NAMALWA (cell line): Measurements from ENCODE around the gene PLCB4.
"Not testable (repeated sequence)": the region's sequence is repeated elsewhere in the genome, so short reads cannot be mapped to it uniquely, and the experiment has no call there.

Experiments
- DNase-seq: peaks from one replicate; pipeline ENCODE4 v3.0.0-alpha.2; 2015; ENCODE audit warnings: low spot score

PLCB4 gene

DNA sequence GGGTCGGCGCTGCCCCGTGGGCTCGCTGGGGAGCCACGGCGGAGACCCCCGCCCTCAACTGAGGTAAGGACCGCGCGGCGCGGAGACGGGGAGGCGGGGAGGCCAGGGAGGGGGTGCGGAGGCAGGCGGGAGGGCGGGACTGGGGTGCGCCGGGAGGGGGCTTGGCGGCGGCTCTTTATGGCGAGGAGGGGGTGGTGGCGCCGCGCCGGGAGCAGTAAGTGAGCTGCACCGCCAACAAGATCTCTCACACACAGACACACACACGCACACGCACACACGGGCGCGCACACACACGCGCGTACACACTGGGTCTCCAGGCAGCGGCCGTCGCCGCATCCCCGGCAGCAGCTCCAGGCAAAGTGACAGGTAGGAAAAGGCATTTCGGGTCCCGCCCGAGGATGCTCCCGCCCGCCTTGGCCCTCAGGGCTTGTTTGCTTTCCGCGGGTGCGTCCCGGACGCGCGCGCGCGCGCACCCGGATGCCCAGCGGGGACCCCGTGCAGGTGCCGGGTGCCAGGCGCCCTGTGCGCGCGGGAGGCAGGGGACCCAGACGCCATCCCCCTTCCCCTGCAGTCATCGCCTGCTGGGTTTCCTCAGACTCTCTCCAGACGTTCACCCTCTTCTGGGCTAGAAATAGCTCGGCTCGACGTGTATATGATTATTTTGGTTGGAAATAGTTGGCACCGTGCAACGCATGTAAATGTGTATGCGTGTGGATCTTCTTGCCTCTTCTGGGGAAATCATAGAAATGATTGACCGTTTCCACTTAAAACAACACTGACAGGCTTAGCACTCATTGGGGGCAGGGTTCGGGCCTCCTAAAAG, at the start of gene PLCB4:
Gene PLCB4, plus strand, starts transcription at position 247 of the 823 bp plus-strand sequence. CDS start 238,728 bp downstream, outside the sequence.
- DNase-seq = no peak

DNA sequence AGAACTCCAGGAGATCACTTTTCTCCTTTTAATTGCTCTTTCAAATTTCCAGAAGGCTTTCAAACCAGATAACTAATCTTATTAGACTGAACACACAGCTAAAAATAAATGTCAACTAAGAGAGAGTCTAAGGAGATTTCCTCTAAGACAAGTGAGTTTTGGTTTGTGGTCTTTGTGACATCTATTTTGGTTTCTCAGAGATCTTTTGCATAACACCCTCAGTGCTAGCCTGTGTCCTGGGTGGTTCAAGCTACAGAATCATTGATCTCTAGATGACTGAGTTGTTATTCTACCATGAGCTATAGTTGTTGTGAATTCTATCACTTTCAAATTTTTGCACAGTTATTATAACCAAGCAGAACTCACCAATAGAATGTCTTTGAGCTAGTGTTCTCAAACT, 49.1 kb upstream of the PLCB4 start:
- DNase-seq = no peak

DNA sequence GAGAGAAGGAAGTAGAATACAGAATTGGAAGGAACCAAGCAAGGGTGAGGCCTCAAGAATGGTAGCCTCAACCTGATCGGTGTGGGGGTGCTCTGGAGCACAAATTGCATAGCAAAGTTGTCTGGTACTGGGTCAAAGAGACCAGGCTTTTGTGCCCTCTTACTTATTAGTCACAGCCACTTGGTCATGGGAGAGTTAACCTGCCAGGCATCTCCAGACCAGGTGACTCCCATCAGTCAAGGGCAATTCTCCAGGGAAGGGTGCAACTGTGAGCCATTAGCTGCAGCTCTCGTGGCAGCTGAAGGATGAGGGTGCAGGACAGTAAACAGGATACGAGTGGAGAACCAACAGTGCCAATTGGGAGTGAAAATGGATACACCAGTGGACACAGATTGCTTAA, 47.7 kb upstream of the PLCB4 start:
- no peak for DNase-seq

DNA sequence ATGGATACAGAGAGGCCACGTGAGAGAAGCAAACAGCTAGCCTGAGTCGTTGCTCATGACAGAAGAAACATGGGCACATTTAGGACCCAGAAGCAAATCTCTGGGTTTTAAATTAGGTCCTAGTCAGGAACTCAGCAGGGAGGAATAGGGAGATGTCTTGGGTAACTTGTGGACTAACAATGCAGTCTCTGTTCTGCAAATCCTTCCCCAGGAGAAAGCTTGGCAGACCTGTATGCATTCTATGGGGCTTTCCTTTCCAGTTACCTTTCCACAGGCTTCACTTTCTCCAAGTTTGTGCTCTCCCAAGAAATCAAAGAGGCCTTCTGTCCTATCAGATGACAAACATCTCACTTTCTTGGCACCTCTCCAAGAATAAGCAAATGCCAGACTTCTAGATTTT, 47.2 kb upstream of the PLCB4 start:
- no peak for DNase-seq

DNA sequence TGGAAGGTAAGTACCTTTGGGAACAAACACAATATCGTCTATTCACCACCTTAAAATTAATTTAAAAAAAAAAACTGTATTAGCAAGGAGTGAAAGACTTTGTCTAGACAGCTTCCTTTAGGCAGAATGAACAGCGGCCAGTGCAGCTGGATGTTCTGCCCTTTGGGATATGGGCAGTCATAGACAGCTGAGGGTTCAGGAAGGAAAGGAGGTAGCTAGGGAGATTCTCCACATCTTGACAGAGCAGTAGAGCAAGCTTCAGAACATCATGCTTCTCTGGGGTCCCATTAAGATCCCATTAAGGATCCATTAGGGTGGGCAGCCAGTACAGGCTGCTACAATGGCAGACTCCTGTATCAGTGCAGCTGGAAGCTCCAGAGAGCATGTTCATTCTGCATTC, 46.5 kb upstream of the PLCB4 start:
- DNase-seq = no peak

DNA sequence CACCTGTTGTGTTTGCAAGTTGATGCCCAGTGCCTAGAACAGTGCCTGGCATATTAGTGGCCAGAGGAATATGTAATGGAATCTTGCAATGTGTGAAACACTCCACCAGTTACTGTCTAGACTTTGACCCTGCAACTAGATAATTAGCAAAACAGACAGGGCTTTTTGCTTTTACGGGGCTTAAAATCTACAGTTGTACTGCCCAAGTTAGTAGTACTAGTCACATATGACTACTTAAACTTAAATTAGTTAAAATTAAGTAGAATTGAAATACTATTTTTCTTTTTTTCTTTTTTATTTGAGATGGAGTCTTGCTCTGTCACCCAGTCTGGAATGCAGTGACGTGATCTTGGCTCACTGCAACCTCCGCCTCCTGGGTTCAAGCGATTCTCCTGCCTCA, 44.3 kb upstream of the PLCB4 start:
- DNase-seq = no peak

DNA sequence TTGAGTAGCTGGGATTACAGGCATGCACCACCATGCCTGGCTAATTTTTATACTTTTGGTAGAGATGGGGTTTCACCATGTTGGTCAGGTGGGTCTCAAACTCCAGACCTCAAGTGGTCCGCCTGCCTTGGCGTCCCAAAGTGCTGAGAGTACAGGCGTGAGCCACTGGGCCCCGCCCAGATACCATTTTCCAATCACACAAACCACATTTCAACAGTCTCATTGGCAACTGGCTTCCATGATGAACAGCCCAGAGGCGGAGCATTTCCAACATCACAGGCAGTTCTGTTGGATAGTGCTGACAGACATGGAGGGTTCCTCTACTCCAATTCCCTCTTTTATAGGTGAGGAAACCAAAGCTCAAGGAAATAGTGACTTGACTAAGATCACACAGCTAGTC, 43.9 kb upstream of the PLCB4 start:
- DNase-seq = no peak

DNA sequence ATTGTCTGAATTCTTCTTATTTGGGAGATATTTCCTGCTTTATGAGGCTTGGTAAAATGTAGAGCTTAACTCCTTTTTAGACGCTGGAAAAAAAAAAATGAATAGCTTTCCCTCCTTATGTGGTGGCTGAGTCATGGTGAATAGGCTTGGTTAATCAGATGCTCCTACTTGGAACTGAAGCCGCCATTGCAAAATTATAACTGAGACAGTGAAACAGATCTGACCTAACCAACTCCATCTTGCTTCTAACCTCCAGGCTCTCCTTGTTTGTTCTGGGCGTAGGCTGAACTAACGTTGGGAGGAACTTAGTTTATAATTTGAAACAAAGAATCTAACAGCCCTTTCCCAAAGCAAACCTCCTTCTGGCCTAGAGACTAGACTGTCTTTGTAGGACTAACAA, 43.2 kb upstream of the PLCB4 start:
- DNase-seq = no peak

DNA sequence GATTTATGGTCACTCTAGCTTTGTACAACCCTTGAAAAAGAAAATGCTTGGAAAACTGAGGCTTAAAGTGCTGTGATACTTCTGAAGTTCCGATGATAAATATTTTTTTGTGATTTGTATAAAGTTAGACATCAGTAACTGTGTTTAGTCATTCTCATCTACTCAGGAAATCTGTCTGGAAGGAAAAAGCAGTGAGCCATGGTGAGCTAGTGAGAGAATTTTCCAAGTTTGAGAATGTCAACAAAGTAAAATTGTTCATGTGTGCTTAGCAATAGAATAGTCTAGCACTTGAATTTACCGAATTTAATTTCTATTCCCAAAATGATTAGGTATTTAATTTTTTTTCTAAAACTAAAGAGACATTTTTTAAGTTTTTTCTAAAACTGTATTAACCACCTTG, 41.3 kb upstream of the PLCB4 start:
- no peak for DNase-seq

DNA sequence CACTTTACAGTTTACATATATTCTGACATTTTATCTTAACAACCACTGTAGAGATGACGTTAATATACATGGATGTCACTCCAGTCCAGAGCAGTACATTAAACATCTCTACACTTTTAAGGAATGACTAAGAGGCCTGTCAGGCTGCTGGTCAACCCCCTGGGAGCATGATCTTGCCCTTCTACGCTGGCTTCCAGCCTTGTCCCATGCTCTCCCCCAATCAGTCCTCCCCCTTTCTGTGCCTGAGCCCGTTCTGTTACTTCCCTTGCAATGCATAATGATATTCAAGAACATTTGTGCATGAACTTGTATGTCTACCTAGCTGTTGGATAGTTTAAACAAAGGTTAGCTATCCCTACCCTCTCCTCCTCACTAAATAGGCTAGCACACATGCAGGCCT, 40.5 kb upstream of the PLCB4 start:
- no peak for DNase-seq

DNA sequence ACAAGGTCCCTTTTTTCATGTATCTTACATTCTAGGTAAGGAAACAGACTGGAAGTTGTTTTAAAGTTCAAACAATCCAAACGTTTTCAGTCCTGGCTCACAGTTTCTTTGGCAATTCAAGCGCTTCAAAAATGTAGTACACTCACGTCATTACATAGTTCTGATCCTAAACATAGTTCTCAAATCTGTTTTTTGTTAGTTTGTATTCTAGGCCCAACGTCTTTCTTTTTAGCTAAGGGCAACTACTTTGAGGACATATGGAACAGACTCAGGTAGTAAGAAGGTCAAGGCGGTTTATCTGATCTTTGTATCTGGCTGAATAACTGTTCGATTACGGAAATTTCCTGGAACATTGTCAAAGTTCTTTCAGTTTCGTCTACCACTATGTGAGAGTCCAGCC, 36.9 kb upstream of the PLCB4 start:
- DNase-seq = no peak

DNA sequence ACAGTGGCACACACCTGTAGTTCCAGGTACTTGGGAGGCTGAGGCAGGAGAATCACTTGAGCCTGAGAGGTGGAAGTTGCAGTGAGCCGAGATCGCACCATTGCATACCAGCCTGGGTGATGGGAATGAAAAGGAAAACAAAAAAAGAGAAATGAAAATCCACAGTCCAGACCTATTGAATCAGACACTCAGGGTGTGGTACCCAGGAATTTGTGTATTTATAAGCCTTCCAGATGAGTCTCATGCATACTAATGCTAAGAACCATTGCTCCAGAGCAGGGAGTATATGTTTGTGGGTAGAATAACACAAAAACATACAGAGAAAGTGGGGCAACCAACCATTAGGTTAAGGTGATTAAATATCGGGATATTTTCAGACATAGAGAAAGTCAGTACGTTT, 36.1 kb upstream of the PLCB4 start:
- DNase-seq = no peak

DNA sequence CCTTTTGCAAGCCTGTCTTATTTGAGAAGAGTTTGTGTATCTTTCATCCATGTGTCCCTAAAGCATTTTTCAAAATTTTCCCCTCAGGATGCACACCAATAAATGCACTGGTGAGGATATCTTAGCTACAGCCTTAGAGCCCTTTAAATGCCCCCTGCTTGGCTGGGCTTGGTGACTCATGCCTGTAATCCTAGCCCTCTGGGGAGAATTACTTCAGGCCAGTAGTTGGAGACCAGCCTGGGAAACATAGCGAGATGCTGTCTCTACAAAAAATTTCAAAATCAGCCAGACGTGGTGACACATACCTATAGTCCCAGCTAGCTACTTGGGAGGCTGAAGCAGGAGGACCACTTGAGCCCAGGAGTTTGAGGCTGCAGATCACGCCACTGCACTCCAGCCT, 33.8 kb upstream of the PLCB4 start:
- no peak for DNase-seq

DNA sequence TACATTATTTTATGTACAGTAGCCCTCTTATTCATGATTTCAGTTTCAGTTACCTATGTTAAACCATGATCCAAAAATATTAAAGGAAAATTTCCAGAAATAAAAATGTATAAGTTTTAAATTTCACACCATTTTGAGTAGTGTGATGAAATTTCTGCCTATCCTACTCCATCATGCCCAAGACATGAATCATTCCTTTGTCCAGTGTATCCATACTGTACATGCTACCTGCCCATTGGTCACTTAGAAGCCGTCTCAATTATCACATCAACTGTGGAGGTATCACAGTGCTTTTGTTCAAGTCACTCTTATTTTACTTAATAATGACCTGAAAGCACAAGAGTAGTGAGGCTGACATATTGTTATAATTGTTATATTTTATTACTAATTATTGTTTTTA, 32.3 kb upstream of the PLCB4 start:
- no peak for DNase-seq

DNA sequence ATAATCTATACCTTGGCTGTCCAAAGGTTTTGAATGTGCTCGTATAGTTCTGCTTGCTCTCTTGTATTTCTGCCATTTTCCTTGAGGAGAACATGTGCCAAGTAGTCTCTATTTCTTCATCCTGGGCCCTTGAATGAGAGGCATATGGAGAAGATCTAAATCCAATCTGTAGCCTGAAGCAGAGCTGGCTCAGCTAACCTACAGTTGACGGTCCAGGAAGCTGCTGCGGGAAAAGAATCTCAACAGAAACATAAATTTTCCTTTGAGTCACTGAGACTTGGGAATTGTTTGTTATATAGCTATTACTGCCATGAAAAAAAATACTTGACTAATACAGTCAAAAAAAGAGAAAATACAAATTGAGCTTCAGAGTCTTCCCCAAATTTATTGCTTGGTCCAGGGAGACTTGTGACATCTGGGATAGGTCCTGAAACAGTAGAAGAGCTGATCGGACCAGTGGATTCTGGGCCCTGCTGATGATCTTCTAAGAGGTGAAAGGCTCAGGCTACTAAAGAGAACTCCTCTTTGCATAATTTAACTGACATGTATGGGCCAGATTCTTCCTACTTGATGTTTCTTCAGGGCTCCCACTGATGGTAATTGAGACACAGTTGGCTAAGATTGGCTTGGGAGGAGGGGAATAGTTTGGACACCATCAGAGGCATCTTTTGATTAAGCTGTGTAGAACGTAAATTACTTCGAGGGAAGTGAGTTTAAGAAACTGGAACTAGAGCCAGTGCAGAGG, 29.9 kb upstream of the PLCB4 start:
- no peak for DNase-seq

DNA sequence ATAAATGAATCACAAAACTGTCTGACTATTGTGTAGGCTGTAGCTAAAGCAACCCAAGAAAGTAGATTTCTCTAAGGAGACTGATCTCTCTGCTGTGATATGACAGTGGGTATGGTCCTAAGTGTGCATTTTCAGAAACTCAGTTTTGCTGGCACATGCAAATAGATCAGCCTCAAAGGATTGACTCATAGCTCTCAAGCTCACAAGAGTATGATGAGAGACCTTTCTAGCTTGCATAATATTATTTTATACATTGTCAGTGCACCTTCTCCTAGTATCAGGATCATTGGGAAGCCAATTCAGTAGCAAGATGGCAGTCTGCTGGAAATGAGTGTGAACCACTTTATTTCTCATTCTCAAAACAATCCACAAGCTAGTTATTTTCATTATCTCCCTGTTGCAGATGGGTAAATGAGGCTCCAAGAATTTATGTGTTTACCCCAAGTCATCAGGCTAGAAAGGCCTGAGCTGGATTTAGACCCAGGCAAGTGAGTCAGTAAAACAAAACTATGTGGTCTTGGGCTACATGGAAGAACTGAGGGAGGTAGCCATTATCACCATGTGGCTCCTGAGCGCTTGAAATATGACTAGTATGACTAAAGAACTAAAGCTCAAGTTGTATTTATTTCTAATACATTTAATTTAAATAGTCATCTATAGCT, 27.9 kb upstream of the PLCB4 start:
- DNase-seq = no peak

DNA sequence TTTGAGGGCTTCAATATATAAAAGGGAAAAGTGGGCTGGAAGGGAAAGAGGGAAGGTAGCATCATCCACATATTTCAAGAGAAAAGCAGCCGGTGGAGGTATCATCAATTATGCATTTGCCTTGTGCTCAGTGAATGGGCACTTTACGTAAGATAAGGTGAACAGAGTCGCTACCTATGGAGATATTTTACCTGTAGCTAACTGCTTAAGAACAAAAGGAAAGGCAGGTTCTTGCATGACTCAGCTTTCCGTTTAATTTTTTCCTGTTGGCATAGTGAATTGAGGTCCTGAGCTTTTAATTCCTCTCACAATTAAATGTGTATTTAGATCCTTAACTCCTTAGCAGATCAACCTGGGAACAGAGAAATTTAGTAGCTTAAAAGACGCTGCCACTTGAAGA, 25.5 kb upstream of the PLCB4 start:
- no peak for DNase-seq

DNA sequence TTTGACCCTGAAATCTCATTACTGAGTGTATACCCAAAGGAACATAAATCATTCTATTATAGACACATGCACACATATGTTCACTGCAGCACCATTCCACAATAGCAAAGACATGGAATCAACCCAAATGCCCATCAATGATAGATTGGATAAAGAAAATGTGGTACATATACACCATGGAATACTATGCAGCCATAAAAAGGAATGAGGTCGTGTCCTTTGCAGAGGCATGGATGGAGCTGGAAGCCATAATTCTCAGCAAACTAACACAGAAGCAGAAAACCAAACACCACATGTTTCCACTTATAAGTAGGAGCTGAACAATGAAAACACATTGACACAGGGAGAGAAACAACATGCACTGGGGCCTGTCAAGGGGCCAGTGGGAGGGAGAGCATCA, 21.0 kb upstream of the PLCB4 start:
- DNase-seq = not testable (repeated sequence)

DNA sequence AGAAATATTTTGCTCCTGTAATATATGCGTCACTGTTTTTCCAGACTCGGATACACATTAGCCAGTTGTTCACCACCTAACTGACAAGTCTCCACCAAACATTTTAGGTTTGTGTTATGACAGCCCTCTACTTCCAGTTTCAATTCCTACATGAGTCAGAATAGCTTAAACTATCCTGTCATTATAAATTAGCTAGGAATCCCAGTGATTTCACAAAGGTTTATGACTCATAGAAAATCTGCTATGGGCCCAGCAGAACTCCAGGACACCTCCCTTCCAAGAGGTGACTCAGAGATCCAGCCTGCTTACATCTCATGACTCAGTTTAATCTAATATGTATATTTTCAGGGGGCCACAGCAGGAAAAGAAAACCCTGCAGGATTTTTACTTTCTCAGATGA, 17.4 kb upstream of the PLCB4 start:
- no peak for DNase-seq

DNA sequence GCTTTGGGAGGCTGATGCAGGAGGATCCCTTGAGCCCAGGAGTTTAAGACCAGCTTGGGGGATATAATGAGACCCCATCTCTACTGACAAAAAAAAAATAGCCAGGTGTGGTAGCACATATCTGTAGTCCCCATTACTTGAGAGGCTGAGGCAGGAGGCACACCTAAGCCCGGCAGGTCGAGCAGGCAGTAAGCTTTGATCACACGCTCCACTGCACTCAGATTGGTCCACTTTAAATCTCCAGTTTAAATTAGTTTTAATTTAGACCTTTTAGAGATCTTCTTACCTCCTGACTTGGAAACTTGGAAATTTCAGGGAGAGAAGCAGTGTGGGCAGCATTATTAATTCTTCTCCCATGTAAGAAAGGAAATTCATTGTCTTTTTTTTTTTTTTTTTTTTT, 16.8 kb upstream of the PLCB4 start:
- DNase-seq = no peak

DNA sequence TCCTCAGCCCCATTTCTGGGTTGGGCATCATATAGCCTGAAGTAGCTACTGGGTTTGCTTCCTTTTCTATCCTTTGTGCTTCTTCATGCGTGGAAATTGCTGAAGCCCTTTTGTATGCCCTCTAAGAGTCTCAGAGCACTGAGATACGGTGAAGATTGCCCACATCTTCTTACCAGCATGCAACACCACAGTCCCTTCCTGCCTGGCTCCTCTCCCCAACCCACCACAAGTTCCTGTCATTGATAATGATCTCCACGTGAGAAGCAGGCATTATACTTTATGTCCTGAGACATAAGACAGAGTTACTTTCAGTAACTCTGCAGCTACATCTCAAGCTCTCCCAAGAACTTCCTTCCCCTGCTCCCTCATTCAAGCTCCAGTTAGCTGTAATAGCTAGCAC, 15.8 kb upstream of the PLCB4 start:
- DNase-seq = no peak

DNA sequence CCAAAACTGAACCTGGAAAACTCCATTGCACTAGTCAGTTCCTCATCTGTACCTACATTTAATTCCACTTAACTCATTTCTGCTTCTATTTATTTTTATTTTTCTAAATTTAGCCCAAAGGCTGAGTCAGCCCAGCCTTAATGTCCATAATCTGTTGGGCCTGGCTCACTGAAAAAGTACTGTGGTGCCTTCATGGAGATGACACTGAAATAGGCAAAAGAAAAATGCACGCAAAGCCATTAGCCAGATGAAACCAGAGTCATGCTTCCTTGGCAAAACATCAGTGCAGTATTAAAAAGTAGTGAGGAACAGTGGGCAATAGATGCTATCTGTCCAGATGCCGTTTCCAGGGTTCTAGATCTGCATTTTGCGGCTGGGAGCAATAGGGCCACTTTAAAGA, 14.7 kb upstream of the PLCB4 start:
- DNase-seq = no peak

DNA sequence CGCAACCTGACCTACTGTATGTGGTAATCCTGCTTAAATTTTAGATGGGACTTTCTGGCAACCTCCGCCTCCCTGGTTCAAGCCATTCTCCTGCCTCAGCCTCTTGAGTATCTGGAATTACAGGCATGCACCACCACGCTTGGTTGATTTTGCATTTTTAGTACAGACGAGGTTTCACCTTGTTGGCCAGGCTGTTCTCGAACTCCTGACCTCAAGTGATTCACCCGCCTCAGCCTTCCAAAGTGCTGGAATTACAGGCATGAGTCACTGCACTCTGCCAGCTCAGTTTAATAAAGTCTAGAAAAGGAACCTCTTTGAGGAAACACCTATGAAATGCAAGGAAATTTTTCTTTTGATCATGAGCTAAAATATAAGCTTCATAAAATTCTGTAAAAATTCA, 9.0 kb upstream of the PLCB4 start:
- DNase-seq = no peak
